Measurements from ENCODE around the gene SPP1.
"Not testable (repeated sequence)": the region's sequence is repeated elsewhere in the genome, so short reads cannot be mapped to it uniquely, and the experiment has no call there.

The SPP1 gene

GRCh38 chr4:87939978-87940690 is 35.4 kb upstream of the SPP1 start:
- Histone ChIP-seq H3K27me3 (ENCODE audit: insufficient read depth, low read length, poor library complexity) (no peaks in the 10 kb centered on the region), H3K36me3 (ENCODE audit: insufficient read depth, low read length) (no peaks in the 10 kb centered on the region), H3K9ac (ENCODE audit: low read depth, low read length) (no peak overlapping the region), H3K4me3 (ENCODE audit: low read depth in 1 of 2, low read length in 2 of 2) (no peak overlapping the region), H2AFZ (ENCODE audit: low read depth, low read length) (no peak overlapping the region), H3K4me2 (ENCODE audit: insufficient read depth, low read length) (no peak overlapping the region), H3K27ac (ENCODE audit: low read length) (no peak overlapping the region), H3K4me1 (ENCODE audit: insufficient read depth, low read length) (no peaks in the 10 kb centered on the region), H4K20me1 (ENCODE audit: insufficient read depth, low read length) (no peaks in the 10 kb centered on the region), H3K79me2 (ENCODE audit: insufficient read depth, low read length) (no peaks in the 10 kb centered on the region), H3K9me3 (ENCODE audit: insufficient read depth, low read length, severe bottlenecking) (no peaks in the 10 kb centered on the region)
- DNase-seq = no peak
- ATAC-seq (ENCODE audit: insufficient read depth, low read depth) = no peak
- TF ChIP-seq EZH2 (IDR thresholded peaks at IDR 0.05; ENCODE audit: borderline replicate concordance, low read depth, low read length, severe bottlenecking) = no peak
- no peak for TF ChIP-seq CTCF (IDR thresholded peaks at IDR 0.05; ENCODE audit: borderline replicate concordance, extremely low read depth, low read length, poor library complexity, severe bottlenecking)

- H3K9me3 ChIP-seq (ENCODE audit: insufficient read depth, low read length, severe bottlenecking); DNase-seq; H3K9ac ChIP-seq (ENCODE audit: low read depth, low read length); H3K27ac ChIP-seq (ENCODE audit: low read length); H3K27me3 ChIP-seq (ENCODE audit: insufficient read depth, low read length, poor library complexity); H3K36me3 ChIP-seq (ENCODE audit: insufficient read depth, low read length); ATAC-seq (ENCODE audit: insufficient read depth, low read depth); H3K4me3 ChIP-seq (ENCODE audit: low read depth in 1 of 2, low read length in 2 of 2); H3K79me2 ChIP-seq (ENCODE audit: insufficient read depth, low read length); H4K20me1 ChIP-seq (ENCODE audit: insufficient read depth, low read length); H3K4me2 ChIP-seq (ENCODE audit: insufficient read depth, low read length); H3K4me1 ChIP-seq (ENCODE audit: insufficient read depth, low read length); H2AFZ ChIP-seq (ENCODE audit: low read depth, low read length): not testable (repeated sequence)
Observed at GRCh38 chr4:87940809-87941208, 34.7 kb upstream of the SPP1 start.

GRCh38 chr4:87941537-87942392 is 33.7 kb upstream of the SPP1 start:
- Histone ChIP-seq H2AFZ (ENCODE audit: low read depth, low read length) (no peak overlapping the region), H3K27ac (ENCODE audit: low read length) (no peak overlapping the region), H3K9me3 (ENCODE audit: insufficient read depth, low read length, severe bottlenecking) (no peaks in the 10 kb centered on the region), H3K4me2 (ENCODE audit: insufficient read depth, low read length) (no peak overlapping the region), H4K20me1 (ENCODE audit: insufficient read depth, low read length) (no peaks in the 10 kb centered on the region), H3K4me3 (ENCODE audit: low read depth in 1 of 2, low read length in 2 of 2) (no peak overlapping the region), H3K9ac (ENCODE audit: low read depth, low read length) (no peak overlapping the region), H3K4me1 (ENCODE audit: insufficient read depth, low read length) (no peaks in the 10 kb centered on the region), H3K36me3 (ENCODE audit: insufficient read depth, low read length) (no peaks in the 10 kb centered on the region), H3K27me3 (ENCODE audit: insufficient read depth, low read length, poor library complexity) (no peaks in the 10 kb centered on the region), H3K79me2 (ENCODE audit: insufficient read depth, low read length) (no peaks in the 10 kb centered on the region)
- DNase-seq = no peak
- ATAC-seq (ENCODE audit: insufficient read depth, low read depth) = no peak
- no peak for TF ChIP-seq EZH2 (IDR thresholded peaks at IDR 0.05; ENCODE audit: borderline replicate concordance, low read depth, low read length, severe bottlenecking)
- TF ChIP-seq CTCF (IDR thresholded peaks at IDR 0.05; ENCODE audit: borderline replicate concordance, extremely low read depth, low read length, poor library complexity, severe bottlenecking) = no peak

- H3K36me3 ChIP-seq (ENCODE audit: insufficient read depth, low read length) = no peaks in the 10 kb centered on the region
- H3K4me3 ChIP-seq (ENCODE audit: low read depth in 1 of 2, low read length in 2 of 2) = no peak overlapping the region
- no peaks in the 10 kb centered on the region for H3K9me3 ChIP-seq (ENCODE audit: insufficient read depth, low read length, severe bottlenecking)
- H3K79me2 ChIP-seq (ENCODE audit: insufficient read depth, low read length) = no peaks in the 10 kb centered on the region
- no peak for TF ChIP-seq EZH2 (IDR thresholded peaks at IDR 0.05; ENCODE audit: borderline replicate concordance, low read depth, low read length, severe bottlenecking)
- no peak for TF ChIP-seq CTCF (IDR thresholded peaks at IDR 0.05; ENCODE audit: borderline replicate concordance, extremely low read depth, low read length, poor library complexity, severe bottlenecking)
- no peak overlapping the region for H3K27ac ChIP-seq (ENCODE audit: low read length)
- no peak overlapping the region for H2AFZ ChIP-seq (ENCODE audit: low read depth, low read length)
- H3K9ac ChIP-seq (ENCODE audit: low read depth, low read length) = no peak overlapping the region
- H3K4me1 ChIP-seq (ENCODE audit: insufficient read depth, low read length) = no peaks in the 10 kb centered on the region
- no peaks in the 10 kb centered on the region for H3K27me3 ChIP-seq (ENCODE audit: insufficient read depth, low read length, poor library complexity)
- no peak overlapping the region for H3K4me2 ChIP-seq (ENCODE audit: insufficient read depth, low read length)
- DNase-seq = no peak
- no peak for ATAC-seq (ENCODE audit: insufficient read depth, low read depth)
- H4K20me1 ChIP-seq (ENCODE audit: insufficient read depth, low read length) = no peaks in the 10 kb centered on the region
Observed at GRCh38 chr4:87943660-87944149, 31.8 kb upstream of the SPP1 start.
